KBM-7 (cell line): Measurements from ENCODE around the gene CABLES1.

Source experiments
- DNase-seq: peaks from one replicate; pipeline ENCODE4 v3.0.0-alpha.2; 2015
- in situ Hi-C: fragments of 300-500 bp; cut with MboI; formaldehyde crosslinking; loops from 2 replicates; pipeline ENCODE4 v1.14.3; 2020; ENCODE audit warnings: low sequenced_read_pairs, low pct_unique_long_range_greater_than_20kb, mixed read lengths

CABLES1 gene

GRCh38 chr18:23205980-23206379, 70.7 kb downstream of the CABLES1 start:
- DNase-seq, result no peak
- in situ Hi-C loops, result no loop called here

GRCh38 chr18:23207191-23207955, 72.1 kb downstream of the CABLES1 start:
- peak; percentile 35 for DNase-seq
- in situ Hi-C loops, result no loop called here

GRCh38 chr18:23207994-23208393, 72.7 kb downstream of the CABLES1 start:
- no peak for DNase-seq
- in situ Hi-C loops, result no loop called here

GRCh38 chr18:23208600-23208999, 73.3 kb downstream of the CABLES1 start:
- in situ Hi-C loops, result no loop called here
- no peak for DNase-seq

GRCh38 chr18:23209031-23209430, 73.7 kb downstream of the CABLES1 start:
- in situ Hi-C loops, result no loop called here

GRCh38 chr18:23209796-23210195, 74.5 kb downstream of the CABLES1 start:
- no peak for DNase-seq
- in situ Hi-C loops, result no loop called here

More at GRCh38 chr18:23209031-23209430, 73.7 kb downstream of the CABLES1 start:
- no peak for DNase-seq

GRCh38 chr18:23210526-23210925, 75.2 kb downstream of the CABLES1 start:
- in situ Hi-C loops, result no loop called here
- DNase-seq, result no peak

GRCh38 chr18:23211146-23211545, 75.9 kb downstream of the CABLES1 start:
- DNase-seq, result no peak

GRCh38 chr18:23212161-23212560, 76.9 kb downstream of the CABLES1 start:
- in situ Hi-C loops, result no loop called here
- DNase-seq, result no peak

More at GRCh38 chr18:23211146-23211545, 75.9 kb downstream of the CABLES1 start:
- in situ Hi-C loops, result no loop called here

GRCh38 chr18:23213200-23213599, 77.9 kb downstream of the CABLES1 start:
- in situ Hi-C loops, result no loop called here
- DNase-seq, result no peak

- in situ Hi-C loops, result no loop called here
- DNase-seq, result no peak
Observed at GRCh38 chr18:23217781-23218180, 82.5 kb downstream of the CABLES1 start.

- in situ Hi-C loops, result no loop called here
Observed at GRCh38 chr18:23220355-23220754, 85.1 kb downstream of the CABLES1 start.

GRCh38 chr18:23223641-23224040, 88.4 kb downstream of the CABLES1 start:
- no peak for DNase-seq
- in situ Hi-C loops, result no loop called here

More at GRCh38 chr18:23220355-23220754, 85.1 kb downstream of the CABLES1 start:
- DNase-seq, result no peak

GRCh38 chr18:23225503-23225902, 90.2 kb downstream of the CABLES1 start:
- no peak for DNase-seq
- in situ Hi-C loops, result no loop called here

GRCh38 chr18:23226391-23226790, 91.1 kb downstream of the CABLES1 start:
- in situ Hi-C loops, result no loop called here

GRCh38 chr18:23226930-23227725, 91.8 kb downstream of the CABLES1 start:
- in situ Hi-C loops, result no loop called here
- no peak for DNase-seq

More at GRCh38 chr18:23226391-23226790, 91.1 kb downstream of the CABLES1 start:
- DNase-seq, result no peak

- DNase-seq, result no peak
- in situ Hi-C loops, result no loop called here
Observed at GRCh38 chr18:23227726-23228070, 92.4 kb downstream of the CABLES1 start.

- peak; percentile 41 for DNase-seq
- in situ Hi-C loops, result no loop called here
Observed at GRCh38 chr18:23228102-23229061, 93.1 kb downstream of the CABLES1 start.

- in situ Hi-C loops, result no loop called here
- DNase-seq, result no peak
Observed at GRCh38 chr18:23229472-23229871, 94.2 kb downstream of the CABLES1 start.
